HepG2 (cell line): ENCODE measurements around the gene COL13A1. TPM values are rescaled to one million over a fixed set of nuclear protein-coding genes. Genes with fewer than 3 reads are reported as not detected.

Experiments used
- ATAC-seq: fragments of 200-7000 bp; cut with Tn5 transposase; 3 replicates; pipeline ENCODE4 v1.9.1; 2020; ENCODE audit warnings: mild to moderate bottlenecking, moderate library complexity
- BruUV-seq: library from RNA; stranded (reverse); fragments of 400-500 nt; replicated peaks from 2 replicates; lab custom pipeline; 2021; lab: Mats Ljungman, UMichigan
- CTCF ChIA-PET: fragments of 300-600 bp; formaldehyde crosslinking; extraction: SDS; loops from one replicate; lab custom pipeline; 2021; ENCODE audit warnings: low total read pairs, inconsistent platforms, low intra/inter-chr PET ratio; lab: Yijun Ruan, JAX
- POLR2A ChIA-PET: fragments of 350-600 bp; sonication (Branson Sonifier 250); formaldehyde crosslinking; loops from one replicate; lab custom pipeline; 2020; ENCODE audit warnings: antibody characterized with exemption, inconsistent platforms; lab: Yijun Ruan, JAX
- DNase-seq: peaks from one replicate; pipeline ENCODE4 v3.0.0-alpha.2; 2015; ENCODE audit warnings: low spot score
- FAIRE-seq: peaks from 3 replicates; lab custom pipeline; 2011; peaks lifted over from hg19 to GRCh38; lab: Jason Lieb, UNC
- H2AFZ ChIP-seq: one replicate; pipeline ENCODE4 v1.6.1; 2011; ENCODE audit warnings: low read length, inconsistent platforms
- H3K27ac ChIP-seq: fragments of 300-600 bp; 3 replicates; pipeline ENCODE4 v1.8.0; 2011; ENCODE audit warnings: mixed run types, mild to moderate bottlenecking, mixed read lengths, low read length, inconsistent platforms; ENCODE audit not compliant: insufficient read depth; ENCODE audit errors: extremely low read length
- H3K27me3 ChIP-seq, 2 experiments: fragments of 200-600 bp in 1 of 2; 2 replicates in 1 of 2; 3 replicates in 1 of 2; pipeline versions ENCODE4 v1.6.0 to v1.8.0; 2011; ENCODE audit warnings: low read length in 2 of 2, mild to moderate bottlenecking in 2 of 2, moderate library complexity in 2 of 2, inconsistent platforms in 1 of 2; ENCODE audit not compliant: insufficient read depth in 2 of 2, control insufficient read depth in 1 of 2
- H3K36me3 ChIP-seq, 2 experiments: fragments of 200-600 bp in 1 of 2; replicated peaks in 1 of 2; 2 replicates in 1 of 2; 3 replicates in 1 of 2; pipeline versions ENCODE4 v1.5.1 to v1.8.0; 2011; ENCODE audit warnings: low read length in 2 of 2, inconsistent platforms in 1 of 2; ENCODE audit not compliant: insufficient read depth in 2 of 2, control insufficient read depth in 1 of 2
- H3K4me1 ChIP-seq: 2 replicates; pipeline ENCODE4 v1.5.1; 2012; ENCODE audit warnings: low read length, inconsistent platforms; ENCODE audit not compliant: insufficient read depth
- H3K4me2 ChIP-seq: 2 replicates; pipeline ENCODE4 v1.6.0; 2011; ENCODE audit warnings: low read depth, low read length, inconsistent platforms
- H3K4me3 ChIP-seq, 3 experiments: fragments of 200-600 bp in 1 of 3; sonication (generic), shearing (Covaris generic) in 1 of 3; replicated peaks in 1 of 3; 2 replicates each; pipeline ENCODE4 v1.5.1; 2011 to 2016; ENCODE audit warnings: low read length in 3 of 3, inconsistent platforms in 2 of 3, low read depth in 2 of 3, mild to moderate bottlenecking in 2 of 3, control low read depth in 1 of 3, mixed read lengths in 1 of 3; ENCODE audit not compliant: insufficient read depth in 1 of 3
- H3K79me2 ChIP-seq: one replicate; pipeline ENCODE4 v1.6.1; 2011; ENCODE audit warnings: low read length, inconsistent platforms; ENCODE audit not compliant: insufficient read depth
- H3K9ac ChIP-seq: 2 replicates; pipeline ENCODE4 v1.6.0; 2011; ENCODE audit warnings: mild to moderate bottlenecking, low read depth, low read length, inconsistent platforms; ENCODE audit not compliant: insufficient read depth
- H3K9me3 ChIP-seq: 2 replicates; pipeline ENCODE4 v1.5.1; 2012; ENCODE audit warnings: mild to moderate bottlenecking, low read length
- H4K20me1 ChIP-seq: 2 replicates; pipeline ENCODE4 v1.6.0; 2011; ENCODE audit warnings: inconsistent platforms, mild to moderate bottlenecking, low read length, moderate library complexity; ENCODE audit not compliant: insufficient read depth
- HNRNPH1 ChIP-seq: fragments of 200-400 bp; formaldehyde crosslinking; optimal IDR thresholded peaks from 2 replicates; pipeline ENCODE3; 2017; ENCODE audit warnings: mild to moderate bottlenecking, low read depth, low read length
- JARID2 ChIP-seq: sonication (generic); formaldehyde crosslinking; IDR thresholded peaks from 2 replicates; pipeline ENCODE4 v1.8.1; 2023; ENCODE audit warnings: missing genetic modification reagents, inconsistent platforms; ENCODE audit not compliant: insufficient replicate concordance
- KLF15 ChIP-seq: sonication (generic); formaldehyde crosslinking; IDR thresholded peaks from 2 replicates; pipeline ENCODE4 v1.8.1; 2023; ENCODE audit warnings: borderline replicate concordance, mild to moderate bottlenecking, inconsistent platforms, missing genetic modification reagents, mixed read lengths
- NCOA1 ChIP-seq: sonication (generic); formaldehyde crosslinking; IDR thresholded peaks from 2 replicates; pipeline ENCODE4 v1.9.0; 2021; ENCODE audit warnings: missing genetic modification reagents
- NRL ChIP-seq: sonication (generic); formaldehyde crosslinking; IDR thresholded peaks from 2 replicates; pipeline ENCODE4 v1.5.0; 2020; ENCODE audit warnings: missing genetic modification reagents, mild to moderate bottlenecking, moderate library complexity, borderline replicate concordance
- SMC3 ChIP-seq: IDR thresholded peaks from 2 replicates; pipeline ENCODE4 v1.6.1; 2011; ENCODE audit warnings: low read length, improper control_type of control experiment
- TRIM22 ChIP-seq: fragments of 450-650 bp; IDR thresholded peaks from 2 replicates; pipeline ENCODE4 v1.6.1; 2017
- ZIK1 ChIP-seq: sonication (generic); formaldehyde crosslinking; IDR thresholded peaks from 2 replicates; pipeline ENCODE4 v1.5.0; 2020; ENCODE audit warnings: mild to moderate bottlenecking, low read depth, missing genetic modification reagents, borderline replicate concordance
- ZNF260 ChIP-seq: sonication (generic); formaldehyde crosslinking; IDR thresholded peaks from 2 replicates; pipeline ENCODE4 v1.4.0; 2020; ENCODE audit warnings: missing genetic modification reagents, low read depth, mild to moderate bottlenecking, borderline replicate concordance
- ZNF407 ChIP-seq: sonication (generic); formaldehyde crosslinking; IDR thresholded peaks from one replicate; pipeline ENCODE4 v1.5.1; 2020; ENCODE audit warnings: mild to moderate bottlenecking, missing genetic modification reagents; ENCODE audit errors: not compliant biosample characterization
- ZNF484 ChIP-seq: sonication (generic); formaldehyde crosslinking; IDR thresholded peaks from 2 replicates; pipeline ENCODE4 v1.5.1; 2020; ENCODE audit warnings: mild to moderate bottlenecking, low read depth, missing genetic modification reagents, borderline replicate concordance
- ZNF530 ChIP-seq: sonication (generic); formaldehyde crosslinking; IDR thresholded peaks from 2 replicates; pipeline ENCODE4 v1.5.0; 2020; ENCODE audit warnings: low read depth, mild to moderate bottlenecking, missing genetic modification reagents
- ZNF577 ChIP-seq: sonication (generic); formaldehyde crosslinking; IDR thresholded peaks from 2 replicates; pipeline ENCODE4 v1.4.0; 2020; ENCODE audit warnings: mild to moderate bottlenecking, low read depth, missing genetic modification reagents, borderline replicate concordance
- ZNF776 ChIP-seq: sonication (generic); formaldehyde crosslinking; IDR thresholded peaks from 2 replicates; pipeline ENCODE4 v1.4.0; 2020; ENCODE audit warnings: mild to moderate bottlenecking, missing genetic modification reagents
- ZNF781 ChIP-seq: sonication (generic); formaldehyde crosslinking; IDR thresholded peaks from 2 replicates; pipeline ENCODE4 v1.5.1; 2020; ENCODE audit warnings: borderline replicate concordance, mild to moderate bottlenecking, missing genetic modification reagents; ENCODE audit errors: not compliant biosample characterization
- WGBS: methylation state at CpG from one replicate; pipeline ENCODE4 v1.1.6; 2017; ENCODE audit warnings: low lambda C conversion rate; 5-methylcytosine and 5-hydroxymethylcytosine counted together
- in situ Hi-C: cut with HindIII; loops from 2 replicates; pipeline ENCODE4 v1.10.0; 2017; ENCODE audit warnings: low pct_unique_long_range_greater_than_20kb; ENCODE audit not compliant: extremely low pct_ligation_motif_present
- intact Hi-C: fragments of 100-400 bp; cut with micrococcal nuclease; formaldehyde crosslinking; loops from one replicate; pipeline ENCODE4 v1.10.0; 2022; ENCODE audit not compliant: unreplicated experiment
- polyA plus RNA-seq, 8 experiments: library from polyadenylated mRNA; depleted of rRNA in 3 of 8; stranded (reverse) in 7 of 8; unstranded in 1 of 8; fragments of >200 nt; fragmentation: Illumina TruSeq in 4 of 8; extraction: Trizol in 4 of 8; gene quantifications; 2 replicates each; pipeline versions ENCODE4 v1.2.1 to v1.2.3, GENCODE V29; 2011 to 2016; ENCODE audit warnings: low read depth in 4 of 8, missing spikeins in 1 of 8, mixed read lengths in 1 of 8; ENCODE audit not compliant: insufficient read depth in 1 of 8
- total RNA-seq, 5 experiments: library from RNA; depleted of rRNA; stranded (reverse); fragments of >200 nt; fragmentation: Illumina TruSeq; extraction: Trizol; gene quantifications; 2 replicates each; pipeline ENCODE4 v1.2.3, GENCODE V29; 2016; ENCODE audit warnings: low read depth in 1 of 5

COL13A1 gene
- total and polyA plus RNA-seq, 2 of the 13 experiments (the other 11 are each of a cell fraction or from before 2014, with no cell fraction given) = 0.07 TPM; not detected in 1

- TF ChIP-seq NCOA1 (CRISPR knock-in tag) (no peak), TRIM22 (no peak), ZNF484 (no peak), ZNF577 (CRISPR knock-in tag) (no peak), ZNF776 (CRISPR knock-in tag) (no peak)
Measured at GRCh38 chr10:69894156-69894555, 92.5 kb downstream of the COL13A1 start (continued).

GRCh38 chr10:69895759-69896158 lies 94.1 kb downstream of the COL13A1 start:
- no peak for ATAC-seq
- Histone ChIP-seq H3K4me1 (no peaks in the 10 kb centered on the region), H3K36me3 (no peaks in the 10 kb centered on the region), H3K27ac (no peak overlapping the region), H3K4me3 (no peak overlapping the region), H3K27me3 (peaks cover 3 to 38% of the 10 kb centered on the region in 2 experiments; a peak in 3 of 5 replicates), H2AFZ (no peak overlapping the region), H3K4me2 (no peak overlapping the region), H3K79me2 (no peaks in the 10 kb centered on the region), H3K9ac (no peak overlapping the region), H3K9me3 (no peaks in the 10 kb centered on the region), H4K20me1 (no peaks in the 10 kb centered on the region)
- no peak for FAIRE-seq
- ChIA-PET CTCF (no interaction called here), POLR2A (no interaction called here)
- WGBS = 52% methylated on average over 10 of the region's 13 CpGs
- DNase-seq = no peak
- intact Hi-C loops = no loop called here
- no TSS peak for BruUV-seq
- in situ Hi-C loops = no loop called here
- no peak for TF ChIP-seq JARID2 (CRISPR knock-in tag)
- TF ChIP-seq HNRNPH1 = no peak
- TF ChIP-seq SMC3 = no peak
- no peak for TF ChIP-seq ZNF781
- no peak for TF ChIP-seq NRL (CRISPR knock-in tag)
- TF ChIP-seq ZNF260 = no peak
- TF ChIP-seq ZNF530 (CRISPR knock-in tag) = no peak
- no peak for TF ChIP-seq KLF15 (CRISPR knock-in tag)
- no peak for TF ChIP-seq ZNF407
- TF ChIP-seq ZIK1 (CRISPR knock-in tag) = no peak
